ENCODE data around the gene NBEAL1.

Gene NBEAL1

GRCh38 chr2:203170502-203170901 is 155.8 kb downstream of the NBEAL1 start:
- no peaks in the 10 kb centered on the region for H3K4me1 ChIP-seq (ENCODE audit: control insufficient read depth, insufficient read depth, low read length)
- no peak overlapping the region for H3K4me3 ChIP-seq (ENCODE audit: low read depth, low read length)
- peaks cover 0 to 8% of the 10 kb centered on the region in 2 experiments; a peak in 2 of 3 replicates for H3K36me3 ChIP-seq (ENCODE audit: control insufficient read depth in 2 of 2, insufficient read depth in 1 of 2, low read length in 2 of 2)
- ChIA-PET POLR2A (no interaction called here), CTCF (no interaction called here)
- no peaks in the 10 kb centered on the region for H3K9me3 ChIP-seq (ENCODE audit: control insufficient read depth, insufficient read depth, low read depth, low read length)
- TF ChIP-seq ZNF654 (tag by site-specific recombination; IDR thresholded peaks at IDR 0.05; ENCODE audit: low read depth), result no peak
- TF ChIP-seq ZNF146 (tag by site-specific recombination; IDR thresholded peaks at IDR 0.05), result no peak
- TF ChIP-seq ZNF549 (tag by site-specific recombination; IDR thresholded peaks at IDR 0.05), result no peak
- TF ChIP-seq ZNF398 (tag by site-specific recombination; IDR thresholded peaks at IDR 0.05), result no peak
- no peak for TF ChIP-seq ZSCAN18 (tag by site-specific recombination; IDR thresholded peaks at IDR 0.05)
- TF ChIP-seq YY1 (tag by site-specific recombination; IDR thresholded peaks at IDR 0.05), result no peak
- no peak for TF ChIP-seq ZNF211 (tag by site-specific recombination; IDR thresholded peaks at IDR 0.05; ENCODE audit: low read depth)
- no peak for TF ChIP-seq TSHZ1 (tag by site-specific recombination; IDR thresholded peaks at IDR 0.05; ENCODE audit: borderline replicate concordance)
- TF ChIP-seq ZNF175 (tag by site-specific recombination; IDR thresholded peaks at IDR 0.05), result no peak
- TF ChIP-seq ZNF416 (tag by site-specific recombination; IDR thresholded peaks at IDR 0.05), result no peak
- TF ChIP-seq ZNF510 (tag by site-specific recombination; IDR thresholded peaks at IDR 0.05; ENCODE audit: insufficient replicate concordance), result no peak
- no peak for TF ChIP-seq REPIN1 (tag by site-specific recombination; IDR thresholded peaks at IDR 0.05; ENCODE audit: low read depth)
- no peak for TF ChIP-seq ZNF830 (tag by site-specific recombination; IDR thresholded peaks at IDR 0.05; ENCODE audit: low read depth)
- TF ChIP-seq ZNF791 (tag by site-specific recombination; IDR thresholded peaks at IDR 0.05), result no peak
- TF ChIP-seq ZSCAN30 (tag by site-specific recombination; IDR thresholded peaks at IDR 0.05), result no peak
- TF ChIP-seq TRIM28 (IDR thresholded peaks at IDR 0.05; ENCODE audit: borderline replicate concordance, low read length), result no peak
- TF ChIP-seq KLF17 (tag by site-specific recombination; IDR thresholded peaks at IDR 0.05), result no peak
- TF ChIP-seq HOXA7 (CRISPR knock-in tag; IDR thresholded peaks at IDR 0.05; ENCODE audit: borderline replicate concordance), result no peak
- TF ChIP-seq ZBTB26 (tag by site-specific recombination; optimal IDR thresholded peaks at IDR 0.05), result no peak
- TF ChIP-seq ZNF221 (tag by site-specific recombination; IDR thresholded peaks at IDR 0.05; ENCODE audit: borderline replicate concordance), result no peak
- no peak overlapping the region for H3K27ac ChIP-seq (ENCODE audit: extremely low read depth, low read depth, low read length)
